ENCODE measurements around the gene MAPKAP1.

MAPKAP1 gene

DNA sequence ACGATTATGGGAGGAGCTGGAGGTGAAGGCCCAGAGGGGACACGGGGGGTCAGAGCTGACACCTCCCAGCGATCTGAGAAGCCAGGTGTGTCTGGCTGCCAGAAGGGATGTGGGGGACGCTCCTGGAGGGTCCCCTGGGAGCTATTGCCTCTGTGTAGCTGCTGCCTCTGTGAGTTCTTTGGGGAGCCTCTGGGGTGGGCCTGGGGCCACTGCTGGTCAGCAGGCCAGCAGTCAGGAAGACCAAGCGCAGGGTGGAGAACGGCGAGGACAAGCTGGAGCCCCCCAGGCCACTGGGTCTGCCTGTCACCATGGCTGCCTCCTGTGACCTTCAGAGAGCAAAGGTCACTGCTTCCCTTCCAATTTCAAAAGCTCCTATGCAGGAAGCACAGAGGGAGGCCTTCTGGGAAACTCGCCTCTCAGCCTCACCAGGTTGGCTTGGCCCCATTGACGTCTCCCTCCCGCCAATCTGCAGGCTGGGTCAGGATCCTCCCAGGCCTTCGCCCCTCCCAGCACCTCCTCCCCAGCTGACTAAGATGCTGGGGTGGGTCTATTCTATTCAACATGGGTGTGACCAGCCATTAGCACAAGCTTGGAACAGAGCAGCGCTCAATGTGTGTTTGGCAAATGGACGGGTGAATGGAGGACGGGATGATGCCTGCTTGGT is 319.0 kb downstream of the MAPKAP1 start:
- no peak for DNase-seq (ENCODE audit: low read depth)
